Keratinocyte (primary cell): ENCODE measurements around the gene MYH6. TPM values are rescaled to one million over a fixed set of nuclear protein-coding genes. Genes with fewer than 3 reads are reported as not detected.

Source experiments
- DNase-seq: peaks from one replicate; pipeline ENCODE4 v3.0.0-alpha.2; 2011; ENCODE audit warnings: low read depth, missing footprints, low spot score
- FAIRE-seq: peaks from 2 replicates; lab custom pipeline; 2011; peaks lifted over from hg19 to GRCh38; lab: Jason Lieb, UNC
- H2AFZ ChIP-seq: 2 replicates; pipeline ENCODE4 v1.6.0; 2012; ENCODE audit warnings: low read length, control low read depth, inconsistent platforms; ENCODE audit not compliant: control insufficient read depth
- H3K27ac ChIP-seq: 2 replicates; pipeline ENCODE4 v1.5.1; 2011; ENCODE audit warnings: low read length; ENCODE audit not compliant: control insufficient read depth, insufficient read depth
- H3K27me3 ChIP-seq: 3 replicates; pipeline ENCODE4 v1.6.0; 2011; ENCODE audit warnings: low read length; ENCODE audit not compliant: control insufficient read depth, insufficient read depth; ENCODE audit errors: extremely low read depth
- H3K36me3 ChIP-seq, 2 experiments: 2 replicates in 1 of 2; 3 replicates in 1 of 2; pipeline ENCODE4 v1.5.1; 2011; ENCODE audit warnings: low read length in 2 of 2, mild to moderate bottlenecking in 1 of 2; ENCODE audit not compliant: control insufficient read depth in 2 of 2, insufficient read depth in 2 of 2; ENCODE audit errors: extremely low read depth in 1 of 2
- H3K4me1 ChIP-seq: 3 replicates; pipeline ENCODE4 v1.5.1; 2011; ENCODE audit warnings: low read length; ENCODE audit not compliant: control insufficient read depth, insufficient read depth; ENCODE audit errors: extremely low read depth
- H3K4me2 ChIP-seq: 3 replicates; pipeline ENCODE4 v1.6.0; 2011; ENCODE audit warnings: low read depth, low read length; ENCODE audit not compliant: control insufficient read depth, insufficient read depth; ENCODE audit errors: extremely low read depth
- H3K4me3 ChIP-seq, 3 experiments: fragments of 200-600 bp in 1 of 3; sonication (generic) in 1 of 3; 2 replicates in 2 of 3; 3 replicates in 1 of 3; pipeline ENCODE4 v1.5.1; 2011 to 2016; ENCODE audit warnings: low read length in 3 of 3, mild to moderate bottlenecking in 3 of 3, control low read depth in 2 of 3, inconsistent platforms in 1 of 3, low read depth in 1 of 3, mixed read lengths in 1 of 3, mixed run types in 1 of 3, moderate library complexity in 1 of 3; ENCODE audit not compliant: control insufficient read depth in 2 of 3, insufficient read depth in 2 of 3; ENCODE audit errors: extremely low read depth in 1 of 3
- H3K79me2 ChIP-seq: 2 replicates; pipeline ENCODE4 v1.6.0; 2012; ENCODE audit warnings: low read length; ENCODE audit not compliant: control insufficient read depth, insufficient read depth
- H3K9ac ChIP-seq: 3 replicates; pipeline ENCODE4 v1.6.0; 2011; ENCODE audit warnings: low read length; ENCODE audit not compliant: control insufficient read depth, insufficient read depth; ENCODE audit errors: extremely low read depth
- H3K9me1 ChIP-seq: 3 replicates; pipeline ENCODE4 v1.6.0; 2011; ENCODE audit warnings: low read length; ENCODE audit not compliant: control insufficient read depth, insufficient read depth; ENCODE audit errors: extremely low read depth
- H3K9me3 ChIP-seq: 2 replicates; pipeline ENCODE4 v1.5.1; 2012; ENCODE audit warnings: low read depth, low read length; ENCODE audit not compliant: control insufficient read depth
- H4K20me1 ChIP-seq: 3 replicates; pipeline ENCODE4 v1.6.0; 2011; ENCODE audit warnings: low read length; ENCODE audit not compliant: control insufficient read depth, insufficient read depth; ENCODE audit errors: extremely low read depth
- CTCF ChIP-seq, 3 experiments: IDR thresholded peaks in 1 of 3; conservative IDR thresholded peaks in 1 of 3; optimal IDR thresholded peaks in 1 of 3; 2 replicates in 2 of 3; 3 replicates in 1 of 3; pipeline versions ENCODE3 to v1.5.1; 2011; ENCODE audit warnings: low read length in 3 of 3, mild to moderate bottlenecking in 3 of 3, moderate library complexity in 2 of 3, control low read depth in 1 of 3, inconsistent platforms in 1 of 3; ENCODE audit not compliant: insufficient read depth in 2 of 3; ENCODE audit errors: extremely low read depth in 1 of 3
- EZH2 ChIP-seq: IDR thresholded peaks from one replicate; pipeline ENCODE4 v1.6.1; 2012; ENCODE audit warnings: inconsistent platforms, mild to moderate bottlenecking, low read length, moderate library complexity
- dilution Hi-C: fragments of 300-500 bp; cut with MboI; formaldehyde crosslinking; loops from one replicate; pipeline ENCODE4 v1.7.0; 2020; ENCODE audit warnings: low sequenced_read_pairs; ENCODE audit not compliant: extremely low pct_ligation_motif_present
- polyA plus RNA-seq, 5 experiments: library from polyadenylated mRNA; depleted of rRNA in 3 of 5; stranded (reverse) in 3 of 5; stranded (forward) in 1 of 5; unstranded in 1 of 5; fragments of >200 nt; gene quantifications; 1 replicate in 1 of 5; 2 replicates in 3 of 5; 3 replicates in 1 of 5; pipeline versions ENCODE4 v1.2.1 to v1.2.3, GENCODE V29; 2011 to 2012; ENCODE audit warnings: missing spikeins in 2 of 5, low read depth in 1 of 5, low replicate concordance in 1 of 5

The MYH6 gene
- polyA plus RNA-seq, 1 donor (not counting 4 experiments of a cell fraction or from before 2014, with no cell fraction given), result not detected

DNA sequence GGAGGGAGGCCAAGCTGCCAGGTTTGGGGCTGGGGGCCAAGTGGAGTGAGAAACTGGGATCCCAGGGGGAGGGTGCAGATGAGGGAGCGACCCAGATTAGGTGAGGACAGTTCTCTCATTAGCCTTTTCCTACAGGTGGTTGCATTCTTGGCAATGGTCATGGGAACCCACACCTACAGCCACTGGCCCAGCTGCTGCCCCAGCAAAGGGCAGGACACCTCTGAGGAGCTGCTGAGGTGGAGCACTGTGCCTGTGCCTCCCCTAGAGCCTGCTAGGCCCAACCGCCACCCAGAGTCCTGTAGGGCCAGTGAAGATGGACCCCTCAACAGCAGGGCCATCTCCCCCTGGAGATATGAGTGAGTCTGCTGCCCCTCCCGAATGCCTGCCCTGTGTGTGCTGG is 35.0 kb downstream of the MYH6 start:
- Histone ChIP-seq H4K20me1 (no peaks in the 10 kb centered on the region), H3K27ac (no peak overlapping the region), H3K27me3 (no peaks in the 10 kb centered on the region), H3K9ac (no peak overlapping the region), H3K4me1 (no peaks in the 10 kb centered on the region), H2AFZ (no peak overlapping the region), H3K4me3 (no peak overlapping the region), H3K4me2 (no peak overlapping the region), H3K36me3 (no peaks in the 10 kb centered on the region), H3K79me2 (no peaks in the 10 kb centered on the region), H3K9me3 (no peaks in the 10 kb centered on the region), H3K9me1 (no peaks in the 10 kb centered on the region)
- TF ChIP-seq EZH2 (no peak), CTCF (optimal IDR thresholded peaks at IDR 0.05 in 1 of 3, IDR thresholded peaks at IDR 0.05 in 1 of 3, conservative IDR thresholded peaks at IDR 0.05 in 1 of 3; ENCODE audit: extremely low read depth in 1 of 3, insufficient read depth in 2 of 3, low read length in 3 of 3) (no peak)
- FAIRE-seq, result no peak
- dilution Hi-C loops, result no loop called here
- no peak for DNase-seq

- Histone ChIP-seq H3K4me2 (no peak within 1 kb of the TSS), H3K9me1 (no peaks in the 10 kb centered on the region), H3K4me3 (no peak within 1 kb of the TSS), H3K27ac (no peak within 1 kb of the TSS), H3K36me3 (no peaks in the 10 kb centered on the region), H3K4me1 (no peaks in the 10 kb centered on the region), H3K9ac (no peak within 1 kb of the TSS), H3K9me3 (no peaks in the 10 kb centered on the region), H3K79me2 (no peaks in the 10 kb centered on the region), H4K20me1 (no peaks in the 10 kb centered on the region), H2AFZ (no peak within 1 kb of the TSS), H3K27me3 (no peaks in the 10 kb centered on the region)
- FAIRE-seq, result no peak
- no peak for TF ChIP-seq EZH2
- TF ChIP-seq CTCF (optimal IDR thresholded peaks at IDR 0.05 in 1 of 3, IDR thresholded peaks at IDR 0.05 in 1 of 3, conservative IDR thresholded peaks at IDR 0.05 in 1 of 3; ENCODE audit: extremely low read depth in 1 of 3, insufficient read depth in 2 of 3, low read length in 3 of 3), result no peak
- DNase-seq, result no peak
- dilution Hi-C loops, result no loop called here
These were observed 35.6 kb downstream of the MYH6 start, which contains the start of gene IL25 for GRCh38 chr14:23372509-23372908. TSS of gene IL25 (plus strand) at chr14:23372809.
